Thyroid gland (tissue), 4 donors: ENCODE measurements around the gene RNPEP. TPM values are rescaled to one million over a fixed set of nuclear protein-coding genes. Genes with fewer than 3 reads are reported as not detected.
A peak's percentile ranks its signal among the peaks of the same experiment; 100 is the strongest.

Source experiments
- DNase-seq, 2 donors: peaks; one replicate each; pipeline ENCODE4 v3.0.0-alpha.2; 2019
- H3K27ac ChIP-seq, 3 donors: fragments of 200-600 bp; sonication (generic); 1 replicate in 2 of 3; 2 replicates in 1 of 3; pipeline ENCODE4 v1.5.1; 2016 to 2019; ENCODE audit warnings: mild to moderate bottlenecking in 1 of 3, moderate library complexity in 1 of 3
- H3K27me3 ChIP-seq: fragments of 200-600 bp; sonication (generic); one replicate; pipeline ENCODE4 v1.5.1; 2019
- H3K36me3 ChIP-seq, 2 donors: fragments of 200-600 bp; sonication (generic); one replicate each; pipeline ENCODE4 v1.5.1; 2016 to 2019
- H3K4me1 ChIP-seq, 2 donors: fragments of 200-600 bp; sonication (generic); one replicate each; pipeline ENCODE4 v1.5.1; 2017 to 2019
- H3K4me3 ChIP-seq, 3 donors: fragments of 200-600 bp; sonication (generic); replicated peaks in 1 of 3; 1 replicate in 2 of 3; 2 replicates in 1 of 3; pipeline ENCODE4 v1.5.1; 2016; ENCODE audit warnings: mild to moderate bottlenecking in 1 of 3
- H3K9me3 ChIP-seq: fragments of 200-600 bp; sonication (generic); one replicate; pipeline ENCODE4 v1.5.1; 2017
- POLR2A ChIP-seq, 2 donors: fragments of 450-650 bp; IDR thresholded peaks; one replicate each; pipeline ENCODE4 v1.6.1; 2017; ENCODE audit warnings: antibody characterized with exemption in 2 of 2, mild to moderate bottlenecking in 2 of 2, moderate library complexity in 1 of 2
- WGBS, 2 donors: methylation state at CpG; one replicate each; pipeline ENCODE4 v1.1.5; 2017; 5-methylcytosine and 5-hydroxymethylcytosine counted together
- intact Hi-C: fragments of 100-400 bp; cut with DNase I; formaldehyde crosslinking; loops from one replicate; pipeline ENCODE4 v1.15.1; 2023
- total RNA-seq, 4 donors: library from RNA; depleted of rRNA; stranded (reverse); fragments of >200 nt; gene quantifications; one replicate each; pipeline ENCODE4 v1.2.3, GENCODE V29; 2016
- TF ChIP-seq, protein P1 (sequence below), 6 experiments: fragments of 200-600 bp in 3 of 6; fragments of 450-650 bp in 3 of 6; sonication (generic) in 3 of 6; IDR thresholded peaks; one replicate each; pipeline ENCODE4 v1.5.1; 2016 to 2019; ENCODE audit warnings: antibody characterized with exemption in 6 of 6, mild to moderate bottlenecking in 2 of 6, inconsistent platforms in 1 of 6, moderate library complexity in 1 of 6

Gene RNPEP, protein sequence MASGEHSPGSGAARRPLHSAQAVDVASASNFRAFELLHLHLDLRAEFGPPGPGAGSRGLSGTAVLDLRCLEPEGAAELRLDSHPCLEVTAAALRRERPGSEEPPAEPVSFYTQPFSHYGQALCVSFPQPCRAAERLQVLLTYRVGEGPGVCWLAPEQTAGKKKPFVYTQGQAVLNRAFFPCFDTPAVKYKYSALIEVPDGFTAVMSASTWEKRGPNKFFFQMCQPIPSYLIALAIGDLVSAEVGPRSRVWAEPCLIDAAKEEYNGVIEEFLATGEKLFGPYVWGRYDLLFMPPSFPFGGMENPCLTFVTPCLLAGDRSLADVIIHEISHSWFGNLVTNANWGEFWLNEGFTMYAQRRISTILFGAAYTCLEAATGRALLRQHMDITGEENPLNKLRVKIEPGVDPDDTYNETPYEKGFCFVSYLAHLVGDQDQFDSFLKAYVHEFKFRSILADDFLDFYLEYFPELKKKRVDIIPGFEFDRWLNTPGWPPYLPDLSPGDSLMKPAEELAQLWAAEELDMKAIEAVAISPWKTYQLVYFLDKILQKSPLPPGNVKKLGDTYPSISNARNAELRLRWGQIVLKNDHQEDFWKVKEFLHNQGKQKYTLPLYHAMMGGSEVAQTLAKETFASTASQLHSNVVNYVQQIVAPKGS
- 10 to 100 TPM; 61.4 to 98.1 (median 85.7) TPM for total RNA-seq

- Histone ChIP-seq H3K4me1 (peaks cover 13 to 14% of the 10 kb centered on the region in 2 donors), H3K27me3 (no peaks in the 10 kb centered on the region), H3K27ac (peak within 1 kb of the TSS; percentile 92 to 95 (median 93)), H3K4me3 (peak within 1 kb of the TSS; percentile 74 to 89 (median 83)), H3K36me3 (no peaks in the 10 kb centered on the region), H3K9me3 (no peaks in the 10 kb centered on the region)
- peak; percentile 67 to 79 for DNase-seq
- WGBS, 2 donors = 0 to 3% methylated on average over 11 to 15 of the region's 80 CpGs
- intact Hi-C loops = no loop called here
- TF ChIP-seq POLR2A (IDR thresholded peaks at IDR 0.05) = peak in 1 of 2 donors; percentile 88
- TF ChIP-seq, protein P1, sequence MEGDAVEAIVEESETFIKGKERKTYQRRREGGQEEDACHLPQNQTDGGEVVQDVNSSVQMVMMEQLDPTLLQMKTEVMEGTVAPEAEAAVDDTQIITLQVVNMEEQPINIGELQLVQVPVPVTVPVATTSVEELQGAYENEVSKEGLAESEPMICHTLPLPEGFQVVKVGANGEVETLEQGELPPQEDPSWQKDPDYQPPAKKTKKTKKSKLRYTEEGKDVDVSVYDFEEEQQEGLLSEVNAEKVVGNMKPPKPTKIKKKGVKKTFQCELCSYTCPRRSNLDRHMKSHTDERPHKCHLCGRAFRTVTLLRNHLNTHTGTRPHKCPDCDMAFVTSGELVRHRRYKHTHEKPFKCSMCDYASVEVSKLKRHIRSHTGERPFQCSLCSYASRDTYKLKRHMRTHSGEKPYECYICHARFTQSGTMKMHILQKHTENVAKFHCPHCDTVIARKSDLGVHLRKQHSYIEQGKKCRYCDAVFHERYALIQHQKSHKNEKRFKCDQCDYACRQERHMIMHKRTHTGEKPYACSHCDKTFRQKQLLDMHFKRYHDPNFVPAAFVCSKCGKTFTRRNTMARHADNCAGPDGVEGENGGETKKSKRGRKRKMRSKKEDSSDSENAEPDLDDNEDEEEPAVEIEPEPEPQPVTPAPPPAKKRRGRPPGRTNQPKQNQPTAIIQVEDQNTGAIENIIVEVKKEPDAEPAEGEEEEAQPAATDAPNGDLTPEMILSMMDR (IDR thresholded peaks at IDR 0.05) = peak in 5 of 6 experiments; percentile 13 to 43 (median 29)
Measured at GRCh38 chr1:201982623-201983379, at the start of gene RNPEP. TSS of gene RNPEP (plus strand) at chr1:201982648. CDS start at chr1:201982667, 19 bp downstream.

- intact Hi-C loops = no loop called here
- TF ChIP-seq, protein P1 (IDR thresholded peaks at IDR 0.05) = no peak
- no peak for TF ChIP-seq POLR2A (IDR thresholded peaks at IDR 0.05)
- no peaks in the 10 kb centered on the region for H3K36me3 ChIP-seq
- no peak for DNase-seq
- no peaks in the 10 kb centered on the region for H3K27me3 ChIP-seq
- H3K4me3 ChIP-seq = no peak overlapping the region
- WGBS, 2 donors = 37 to 43% methylated on average over 5 of the region's 5 CpGs
- peak overlapping the region in 1 of 3 donors; percentile 6 for H3K27ac ChIP-seq
- peaks cover 5 to 7% of the 10 kb centered on the region in 2 donors for H3K4me1 ChIP-seq
- no peaks in the 10 kb centered on the region for H3K9me3 ChIP-seq
Measured at GRCh38 chr1:201933840-201934430, 48.5 kb upstream of the RNPEP start.

DNA sequence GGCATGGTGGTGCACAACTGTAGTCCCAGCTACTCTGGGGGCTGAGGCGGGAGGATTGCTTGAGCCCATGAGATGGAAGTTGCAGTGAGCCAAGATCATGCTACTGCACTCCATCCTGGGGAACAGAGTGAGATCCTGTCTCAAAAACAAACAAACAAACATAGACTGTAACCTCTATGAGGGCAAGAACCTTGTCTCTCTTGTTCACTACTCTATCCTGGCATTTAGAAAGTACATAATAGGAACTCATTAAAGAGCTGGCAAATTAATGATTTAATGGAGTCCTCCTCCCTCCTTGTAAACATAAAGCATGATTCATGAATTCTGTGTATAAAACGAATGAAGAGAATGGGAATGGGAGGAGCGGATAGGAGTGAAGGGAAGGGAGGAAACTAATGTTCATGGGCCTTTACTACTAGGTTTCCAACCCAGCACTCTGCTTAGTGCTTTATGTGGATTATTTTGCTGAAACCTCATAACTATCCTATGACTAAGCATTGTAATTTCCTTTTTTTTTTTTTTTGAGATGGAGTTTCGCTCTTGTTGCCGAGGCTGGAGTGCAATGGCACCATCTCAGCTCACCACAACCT lies 44.7 kb upstream of the RNPEP start:
- Histone ChIP-seq H3K4me3 (no peak overlapping the region), H3K36me3 (no peaks in the 10 kb centered on the region), H3K27ac (peak overlapping the region in 2 of 3 donors; percentile 41 to 75), H3K27me3 (no peaks in the 10 kb centered on the region), H3K9me3 (no peaks in the 10 kb centered on the region), H3K4me1 (peaks cover 15 to 22% of the 10 kb centered on the region in 2 donors)
- TF ChIP-seq, protein P1 (IDR thresholded peaks at IDR 0.05) = no peak
- no peak for TF ChIP-seq POLR2A (IDR thresholded peaks at IDR 0.05)
- DNase-seq = no peak
- 73 to 79% methylated on average over 5 of the region's 5 CpGs for WGBS, 2 donors
- intact Hi-C loops = no loop called here

- H3K4me1 ChIP-seq = peaks cover 19 to 25% of the 10 kb centered on the region in 2 donors
- no peak overlapping the region for H3K4me3 ChIP-seq
- TF ChIP-seq, protein P1 (IDR thresholded peaks at IDR 0.05) = no peak
- no peak for TF ChIP-seq POLR2A (IDR thresholded peaks at IDR 0.05)
- intact Hi-C loops = no loop called here
- peak overlapping the region in 2 of 3 donors; percentile 41 to 75 for H3K27ac ChIP-seq
- H3K36me3 ChIP-seq = no peaks in the 10 kb centered on the region
- no peaks in the 10 kb centered on the region for H3K9me3 ChIP-seq
- DNase-seq = no peak
- WGBS, 2 donors = 52 to 71% methylated on average over 4 of the region's 4 CpGs
- no peaks in the 10 kb centered on the region for H3K27me3 ChIP-seq
Measured at GRCh38 chr1:201938440-201939035, 43.9 kb upstream of the RNPEP start.
